Activated T-cell treated with anti-CD3 and anti-CD28 coated beads for 48 hours (primary cell): Measurements from ENCODE around the gene CCDC183.
"Not testable (repeated sequence)": the region's sequence is repeated elsewhere in the genome, so short reads cannot be mapped to it uniquely, and the experiment has no call there.

Experiments
- DNase-seq: peaks from one replicate; pipeline ENCODE4 v3.0.0-alpha.2; 2020; ENCODE audit warnings: low read depth

Gene CCDC183

GRCh38 chr9:136796238-136796774 lies at the start of gene CCDC183:
TSS of gene CCDC183 (plus strand) at chr9:136796338. CDS start at chr9:136796398, 60 bp downstream.
- DNase-seq: no peak

- no peak for DNase-seq
Observed at GRCh38 chr9:136746621-136747020, 49.5 kb upstream of the CCDC183 start.

- DNase-seq: no peak
Observed at GRCh38 chr9:136747161-136748060, 48.7 kb upstream of the CCDC183 start.

DNA sequence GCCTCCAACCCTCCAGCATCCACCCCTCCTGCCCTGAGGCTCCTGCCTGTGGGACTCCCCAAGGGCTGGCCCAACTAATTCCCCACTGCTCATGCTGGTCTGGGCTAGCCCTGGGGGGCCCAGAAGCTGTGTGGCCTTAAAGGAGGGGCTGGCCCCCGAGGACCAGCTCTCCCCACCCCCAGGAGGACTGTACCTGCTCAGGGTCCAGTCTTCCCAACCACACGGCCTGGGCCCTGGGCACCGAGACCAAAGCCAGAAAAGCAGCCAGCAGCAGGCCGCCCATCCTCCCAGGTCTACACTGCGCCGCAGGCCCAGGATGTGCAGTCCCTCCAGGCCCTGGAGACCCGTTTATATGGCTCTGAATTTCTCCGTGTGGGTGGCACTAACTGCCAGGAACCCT lies 47.9 kb upstream of the CCDC183 start, which contains the start of gene LCN6:
Gene LCN6 (minus strand): TSS at position 325 of the 400 bp plus-strand sequence. CDS start 42 bp downstream, at position 283.
- DNase-seq: no peak

DNA sequence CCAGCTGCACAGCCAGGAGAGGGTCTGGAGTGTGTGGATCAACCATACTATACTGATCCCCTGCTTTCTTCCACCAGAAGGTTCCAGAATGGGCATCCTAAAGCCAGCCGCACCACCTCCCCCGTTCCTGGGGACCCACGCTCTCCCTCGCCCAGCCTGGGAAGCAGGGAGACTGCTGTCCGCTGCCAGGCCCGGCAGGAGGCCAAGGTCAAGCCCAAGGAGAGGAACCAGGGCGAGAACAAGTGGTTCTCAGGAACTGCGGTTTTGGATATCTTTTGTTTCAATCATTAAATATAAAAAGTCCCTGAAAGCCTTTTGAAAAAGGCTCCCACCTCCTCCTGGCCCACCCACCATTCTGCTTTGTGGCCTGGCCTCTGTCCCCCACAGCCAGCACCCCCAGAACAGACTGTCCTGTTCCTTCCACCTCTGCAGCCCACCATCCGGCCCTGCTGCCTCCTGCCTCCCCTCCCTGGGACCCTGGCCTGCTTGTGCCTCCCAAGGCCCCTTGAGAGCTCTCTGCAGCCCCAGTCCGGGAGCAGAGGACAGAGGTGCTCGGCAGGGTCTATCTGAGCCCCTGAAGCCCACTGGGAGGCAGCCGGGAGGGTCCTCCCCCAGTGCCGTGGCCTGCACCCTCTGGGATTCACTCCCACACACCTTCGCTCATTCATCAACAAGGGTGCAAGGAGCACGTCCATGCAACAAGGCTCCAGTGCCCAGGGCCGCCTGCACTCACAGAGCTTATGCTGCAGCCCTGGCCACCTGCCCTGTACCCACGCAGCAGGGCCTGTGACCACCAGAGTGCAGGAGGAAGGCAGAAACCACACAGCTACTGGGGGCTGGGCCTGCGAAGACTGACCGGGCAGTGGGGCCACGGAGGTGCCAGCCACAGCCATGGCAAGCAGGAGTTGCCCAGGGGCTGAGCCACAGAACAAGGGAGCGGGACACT lies 47.2 kb upstream of the CCDC183 start:
- DNase-seq: no peak

DNA sequence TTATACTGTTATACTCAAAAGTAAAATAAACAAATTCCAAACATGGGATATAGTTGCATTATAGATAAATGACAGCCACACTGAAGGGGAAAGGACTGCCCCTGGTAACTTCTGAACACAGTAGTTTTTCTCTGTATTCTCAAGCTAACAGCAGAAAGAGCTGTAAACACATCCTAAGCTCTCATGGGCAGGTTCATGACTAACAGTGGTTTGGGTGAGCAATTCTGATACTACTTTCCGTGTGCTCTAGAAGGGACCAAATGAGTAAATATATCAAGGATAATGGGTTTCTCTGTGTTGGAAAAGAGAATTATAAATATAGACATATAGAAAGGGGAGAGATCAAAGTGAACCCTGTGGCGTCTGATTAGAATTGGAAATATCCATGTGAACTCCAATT lies 45.6 kb upstream of the CCDC183 start:
- no peak for DNase-seq

- no peak for DNase-seq
Observed at GRCh38 chr9:136751244-136751643, 44.9 kb upstream of the CCDC183 start.

- DNase-seq: no peak
Observed at GRCh38 chr9:136751814-136752213, 44.3 kb upstream of the CCDC183 start.

GRCh38 chr9:136753371-136754058 lies 42.6 kb upstream of the CCDC183 start:
- no peak for DNase-seq

- no peak for DNase-seq
Observed at GRCh38 chr9:136754059-136754572, 42.0 kb upstream of the CCDC183 start.

GRCh38 chr9:136754626-136755301 lies 41.4 kb upstream of the CCDC183 start:
- no peak for DNase-seq

- DNase-seq: not testable (repeated sequence)
Observed at GRCh38 chr9:136755302-136756133, 40.6 kb upstream of the CCDC183 start.

GRCh38 chr9:136756134-136756438 lies 40.1 kb upstream of the CCDC183 start:
- DNase-seq: no peak

GRCh38 chr9:136756836-136757235 lies 39.3 kb upstream of the CCDC183 start:
- DNase-seq: no peak

DNA sequence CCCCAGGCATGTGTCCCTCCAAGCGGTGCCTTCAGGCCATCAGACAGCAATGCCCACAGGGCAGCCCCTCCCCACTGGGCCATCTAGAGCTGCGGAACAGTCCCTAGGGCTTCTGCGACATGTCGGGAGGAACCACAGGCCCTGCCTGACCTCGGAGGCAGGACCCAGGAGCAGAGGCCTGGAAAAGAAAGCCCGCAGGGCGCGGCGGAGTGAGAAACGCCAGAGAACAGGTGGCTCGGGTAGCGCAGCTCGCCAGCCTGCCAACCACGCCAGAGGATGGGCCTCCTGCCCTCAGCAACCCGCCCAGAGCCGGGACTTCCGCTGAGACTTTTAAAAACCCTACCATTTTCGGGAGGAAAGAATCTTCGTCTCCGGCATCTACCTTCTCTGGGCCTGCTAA lies 38.8 kb upstream of the CCDC183 start:
- DNase-seq: no peak

GRCh38 chr9:136757751-136758140 lies 38.4 kb upstream of the CCDC183 start:
- DNase-seq: no peak

DNA sequence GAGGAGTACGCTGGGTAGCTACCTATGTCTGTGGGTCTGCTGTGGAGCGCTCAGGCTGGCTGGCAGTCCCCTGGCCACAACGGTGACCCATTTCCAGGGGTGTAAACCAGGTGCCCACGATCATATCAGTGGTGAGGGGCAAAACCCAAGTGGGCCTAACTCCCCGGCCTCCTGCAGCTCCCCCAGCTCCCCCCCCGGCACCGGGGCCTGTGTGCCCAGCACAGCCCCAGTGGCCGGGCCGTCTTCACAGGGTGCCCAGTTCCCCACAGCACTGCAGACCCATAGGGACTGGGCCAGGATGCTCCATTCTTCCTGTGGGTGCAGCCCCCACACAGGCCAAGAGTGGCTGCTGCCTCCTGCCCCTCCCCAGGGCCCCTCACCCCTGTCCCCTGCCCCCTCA lies 37.1 kb upstream of the CCDC183 start:
- DNase-seq: no peak

DNA sequence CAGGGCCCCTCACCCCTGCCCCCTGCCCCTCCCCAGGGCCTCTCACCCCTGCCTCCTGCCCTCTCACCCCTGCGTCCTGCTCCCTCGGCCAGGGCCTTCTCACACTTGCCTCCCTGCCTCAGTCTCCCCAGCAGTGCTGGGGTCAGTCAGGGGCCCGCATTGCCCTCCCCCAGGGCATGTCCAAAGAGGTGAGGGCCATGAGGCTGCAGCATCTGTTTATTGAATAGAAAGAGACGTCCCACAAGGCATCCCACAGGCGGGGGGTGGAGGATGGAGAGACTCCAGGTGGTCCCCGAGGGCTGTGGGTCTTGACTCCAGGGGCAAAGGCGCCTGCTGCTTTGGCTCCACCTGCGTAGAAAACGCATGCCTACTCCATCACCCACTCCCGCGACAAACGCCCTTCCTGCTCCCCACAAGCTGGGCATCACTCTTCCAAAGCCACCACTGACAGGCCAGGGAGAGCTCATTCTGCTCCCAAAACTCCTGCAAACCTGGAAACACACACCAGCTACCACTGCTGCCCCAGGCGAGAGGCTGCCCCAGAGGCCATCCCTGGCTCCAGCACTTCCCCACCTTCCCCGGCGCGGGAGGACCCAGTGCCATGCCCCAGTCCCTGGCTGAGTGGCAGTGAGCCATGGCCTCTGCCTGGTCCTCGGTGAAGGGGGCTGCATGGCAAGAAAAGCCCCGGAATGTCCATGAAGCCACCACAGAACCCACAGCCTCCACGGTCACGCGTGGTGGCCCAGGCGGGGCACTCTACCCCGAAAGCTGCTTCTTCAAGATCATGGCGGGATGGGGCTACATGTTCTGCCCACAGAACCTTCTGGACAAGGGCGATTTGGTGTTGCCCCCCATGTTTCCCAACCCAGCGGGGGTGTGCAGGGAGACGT lies 36.5 kb upstream of the CCDC183 start:
- DNase-seq: no peak

- no peak for DNase-seq
Observed at GRCh38 chr9:136760424-136760823, 35.7 kb upstream of the CCDC183 start.
